Neuronal stem cell (in vitro differentiated cells): Measurements from ENCODE around the gene AGPS.

Experiments
- DNase-seq: peaks from one replicate; pipeline ENCODE4 v3.0.0-alpha.2; 2013; ENCODE audit warnings: low spot score
- H2AFZ ChIP-seq: one replicate; pipeline ENCODE4 v1.6.1; 2013; ENCODE audit warnings: mild to moderate bottlenecking, low read length, inconsistent platforms
- H2AK5ac ChIP-seq: 2 replicates; pipeline ENCODE4 v1.6.1; 2013; ENCODE audit warnings: low read depth, mild to moderate bottlenecking, inconsistent platforms, low read length, moderate library complexity, mixed read lengths
- H2BK120ac ChIP-seq: 2 replicates; pipeline ENCODE4 v1.6.1; 2013; ENCODE audit warnings: low read depth, mild to moderate bottlenecking, inconsistent platforms, low read length, moderate library complexity, mixed read lengths
- H2BK12ac ChIP-seq: one replicate; pipeline ENCODE4 v1.6.1; 2013; ENCODE audit warnings: low read length, inconsistent platforms
- H2BK15ac ChIP-seq: 2 replicates; pipeline ENCODE4 v1.6.1; 2013; ENCODE audit warnings: mild to moderate bottlenecking, low read length, inconsistent platforms, mixed read lengths
- H2BK5ac ChIP-seq: one replicate; pipeline ENCODE4 v1.6.1; 2013; ENCODE audit warnings: inconsistent platforms, mild to moderate bottlenecking, low read length, moderate library complexity
- H3K14ac ChIP-seq: one replicate; pipeline ENCODE4 v1.6.1; 2013; ENCODE audit warnings: low read length, inconsistent platforms
- H3K18ac ChIP-seq: 2 replicates; pipeline ENCODE4 v1.6.1; 2013; ENCODE audit warnings: low read length, inconsistent platforms
- H3K23ac ChIP-seq: 2 replicates; pipeline ENCODE4 v1.6.1; 2013; ENCODE audit warnings: low read depth, mild to moderate bottlenecking, mixed read lengths, low read length, inconsistent platforms; ENCODE audit not compliant: poor library complexity
- H3K27ac ChIP-seq: replicated peaks from 3 replicates; pipeline ENCODE4 v1.5.1; 2013; ENCODE audit warnings: low read length, inconsistent platforms
- H3K27me3 ChIP-seq, 3 experiments: 2 replicates each; pipeline ENCODE4 v1.6.1; 2013; ENCODE audit warnings: low read length in 3 of 3, mild to moderate bottlenecking in 2 of 3, inconsistent platforms in 1 of 3, low read depth in 1 of 3, mixed read lengths in 1 of 3, moderate library complexity in 1 of 3; ENCODE audit not compliant: control insufficient read depth in 3 of 3, insufficient read depth in 3 of 3
- H3K36me3 ChIP-seq, 2 donors: replicated peaks in 1 of 2; 2 replicates each; pipeline ENCODE4 v1.6.1; 2013; ENCODE audit warnings: low read length in 2 of 2; ENCODE audit not compliant: control insufficient read depth in 2 of 2, insufficient read depth in 2 of 2
- H3K4ac ChIP-seq: 2 replicates; pipeline ENCODE4 v1.6.1; 2013; ENCODE audit warnings: inconsistent platforms, mild to moderate bottlenecking, low read length, moderate library complexity
- H3K4me1 ChIP-seq, 2 donors: 1 replicate in 1 of 2; 2 replicates in 1 of 2; pipeline ENCODE4 v1.6.1; 2013; ENCODE audit warnings: low read length in 2 of 2, low read depth in 1 of 2; ENCODE audit not compliant: control insufficient read depth in 2 of 2, insufficient read depth in 1 of 2
- H3K4me2 ChIP-seq: one replicate; pipeline ENCODE4 v1.6.1; 2013; ENCODE audit warnings: mild to moderate bottlenecking, low read length, inconsistent platforms; ENCODE audit not compliant: insufficient read depth, poor library complexity, severe bottlenecking
- H3K4me3 ChIP-seq, 2 donors: 2 replicates each; pipeline ENCODE4 v1.5.1; 2013; ENCODE audit warnings: low read length in 2 of 2, mild to moderate bottlenecking in 2 of 2, inconsistent platforms in 1 of 2, moderate library complexity in 1 of 2
- H3K79me1 ChIP-seq: one replicate; pipeline ENCODE4 v1.6.1; 2013; ENCODE audit warnings: low read depth, mild to moderate bottlenecking, inconsistent platforms, low read length, moderate library complexity
- H3K9ac ChIP-seq: one replicate; pipeline ENCODE4 v1.6.1; 2013; ENCODE audit warnings: mild to moderate bottlenecking, low read depth, low read length, inconsistent platforms; ENCODE audit not compliant: poor library complexity
- H3K9me3 ChIP-seq, 2 donors: replicated peaks in 1 of 2; 2 replicates each; pipeline versions ENCODE3 to v1.6.1; 2013; ENCODE audit warnings: low read length in 2 of 2, mild to moderate bottlenecking in 2 of 2, inconsistent platforms in 1 of 2, low read depth in 1 of 2, mixed read lengths in 1 of 2, moderate library complexity in 1 of 2; ENCODE audit not compliant: control insufficient read depth in 2 of 2, insufficient read depth in 1 of 2
- H4K8ac ChIP-seq: one replicate; pipeline ENCODE4 v1.6.1; 2013; ENCODE audit warnings: low read depth, mild to moderate bottlenecking, inconsistent platforms, low read length, moderate library complexity
- H4K91ac ChIP-seq: one replicate; pipeline ENCODE4 v1.6.1; 2013; ENCODE audit warnings: low read length, low read depth, mild to moderate bottlenecking, inconsistent platforms; ENCODE audit not compliant: poor library complexity
- WGBS, 2 donors: extraction: QIAGEN DNeasy Blood & Tissue Kit; methylation state at CpG; one replicate each; pipeline ENCODE4 v1.1.7; 2013; ENCODE audit warnings: missing lambda C conversion rate in 2 of 2, mixed read lengths in 1 of 2; ENCODE audit not compliant: insufficient read length in 2 of 2, insufficient replicate concordance in 1 of 2; ENCODE audit errors: extremely low coverage in 2 of 2; 5-methylcytosine and 5-hydroxymethylcytosine counted together

AGPS gene

DNA sequence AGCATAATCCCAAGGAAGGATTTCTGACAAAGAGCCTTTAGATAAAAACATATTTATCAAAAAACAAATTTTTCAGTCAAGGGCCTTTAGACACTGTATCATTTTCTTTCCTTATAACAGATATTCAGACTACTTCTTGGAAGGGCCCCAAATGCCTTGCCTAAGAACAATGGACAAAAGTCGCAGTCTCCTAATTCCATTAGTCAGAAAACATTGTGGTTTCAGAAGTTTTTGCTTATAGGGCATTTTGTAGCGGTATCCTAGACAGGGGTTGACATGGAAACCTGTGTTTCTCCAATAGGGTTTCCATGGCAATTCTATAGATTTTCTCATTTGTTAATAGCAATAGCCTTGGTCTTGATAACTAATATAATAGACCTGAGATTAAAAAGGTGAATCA is 36.7 kb upstream of the AGPS start:
- no CpG with 5 or more reads among the region's 2 CpGs for WGBS, 2 donors

DNA sequence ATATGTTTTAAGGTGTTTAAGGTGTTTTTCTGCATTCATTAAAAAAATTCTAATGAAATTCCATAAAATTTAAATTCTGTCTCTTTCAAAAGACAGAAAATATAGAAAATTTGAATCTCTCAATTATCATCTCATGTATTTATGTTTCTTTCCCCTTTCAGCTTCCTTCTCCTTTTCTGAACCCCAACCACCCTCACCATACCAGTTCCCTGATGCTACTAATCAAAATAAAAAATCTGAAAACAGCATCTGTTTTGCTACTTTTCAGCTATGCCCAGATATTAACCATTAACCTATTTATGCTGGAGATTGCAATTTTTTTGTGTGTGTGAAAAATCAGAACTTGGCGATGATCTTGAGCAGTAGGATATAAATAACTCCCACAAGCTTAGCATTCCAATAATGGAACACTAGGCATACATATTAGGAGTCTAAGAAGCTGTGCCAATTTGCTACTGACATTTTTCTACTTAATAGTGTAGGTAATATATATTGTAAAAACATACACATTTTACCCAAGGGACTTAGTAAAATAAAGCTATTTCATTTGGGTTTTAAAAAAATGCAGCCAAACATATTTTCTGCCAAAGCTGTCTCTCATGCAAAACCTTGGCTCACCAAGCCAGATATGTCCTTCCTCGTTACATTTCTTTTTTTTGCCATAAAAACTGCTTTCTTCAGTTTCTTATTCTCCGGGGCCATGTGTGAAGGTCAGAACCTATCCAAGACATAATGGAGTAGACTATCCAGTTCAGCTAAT is 32.6 kb upstream of the AGPS start:
- Histone ChIP-seq H3K4me3 (no peak overlapping the region), H3K23ac (no peak overlapping the region), H3K79me1 (no peaks in the 10 kb centered on the region), H2BK12ac (no peak overlapping the region), H3K27me3 (no peaks in the 10 kb centered on the region), H3K4me1 (peaks cover 0 to 8% of the 10 kb centered on the region in 2 donors), H2AFZ (no peak overlapping the region), H2BK5ac (no peak overlapping the region), H3K9me3 (no peaks in the 10 kb centered on the region), H3K4ac (no peak overlapping the region), H3K4me2 (no peak overlapping the region), H3K9ac (no peak overlapping the region), H3K36me3 (no peaks in the 10 kb centered on the region), H3K18ac (no peak overlapping the region), H3K27ac (no peak overlapping the region), H4K8ac (no peak overlapping the region), H3K14ac (no peak overlapping the region), H2BK15ac (no peak overlapping the region), H4K91ac (no peak overlapping the region), H2BK120ac (no peak overlapping the region), H2AK5ac (no peak overlapping the region)
- no peak for DNase-seq
- WGBS, 2 donors = no CpG with 5 or more reads among the region's 3 CpGs

More for the DNA sequence above, 36.7 kb upstream of the AGPS start:
- no peaks in the 10 kb centered on the region for H3K9me3 ChIP-seq
- H3K9ac ChIP-seq = no peak overlapping the region
- DNase-seq = no peak
- no peak overlapping the region for H2AFZ ChIP-seq
- no peak overlapping the region for H3K4ac ChIP-seq
- H3K14ac ChIP-seq = no peak overlapping the region
- H2BK120ac ChIP-seq = no peak overlapping the region
- H3K4me3 ChIP-seq = no peak overlapping the region
- H3K4me2 ChIP-seq = no peak overlapping the region
- H2AK5ac ChIP-seq = no peak overlapping the region
- no peaks in the 10 kb centered on the region for H3K4me1 ChIP-seq
- no peak overlapping the region for H3K18ac ChIP-seq
- no peak overlapping the region for H2BK15ac ChIP-seq
- no peak overlapping the region for H2BK12ac ChIP-seq
- no peak overlapping the region for H4K8ac ChIP-seq
- H3K27ac ChIP-seq = no peak overlapping the region
- H3K36me3 ChIP-seq = no peaks in the 10 kb centered on the region
- no peak overlapping the region for H4K91ac ChIP-seq
- no peak overlapping the region for H3K23ac ChIP-seq
- H3K79me1 ChIP-seq = no peaks in the 10 kb centered on the region
- no peaks in the 10 kb centered on the region for H3K27me3 ChIP-seq
- no peak overlapping the region for H2BK5ac ChIP-seq

DNA sequence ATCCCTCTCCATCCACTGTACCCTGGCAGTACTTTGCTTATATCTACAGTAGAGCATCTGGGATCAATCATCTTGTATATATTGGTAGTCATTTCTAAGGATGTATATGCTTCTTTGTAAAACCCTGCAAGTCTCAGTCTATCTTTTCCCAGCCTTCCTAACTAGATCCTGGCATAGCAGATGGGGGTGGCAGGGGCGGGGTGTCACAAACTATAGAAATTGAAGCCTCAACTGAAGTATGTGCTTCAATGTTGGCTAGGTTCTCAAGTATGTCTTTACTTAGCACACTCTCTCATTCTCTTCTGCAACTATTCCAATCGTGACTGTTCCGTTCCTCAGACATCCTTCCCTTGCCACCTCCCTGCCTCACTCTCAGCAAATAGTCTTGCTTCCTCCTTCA is 30.1 kb upstream of the AGPS start:
- H4K91ac ChIP-seq = no peak overlapping the region
- H3K79me1 ChIP-seq = no peaks in the 10 kb centered on the region
- H2BK12ac ChIP-seq = no peak overlapping the region
- no peak overlapping the region for H3K18ac ChIP-seq
- H2AFZ ChIP-seq = no peak overlapping the region
- no peaks in the 10 kb centered on the region for H3K9me3 ChIP-seq
- no peak overlapping the region for H2AK5ac ChIP-seq
- H2BK120ac ChIP-seq = no peak overlapping the region
- no peaks in the 10 kb centered on the region for H3K36me3 ChIP-seq
- no peaks in the 10 kb centered on the region for H3K27me3 ChIP-seq
- no peak overlapping the region for H3K4me3 ChIP-seq
- no peak overlapping the region for H3K23ac ChIP-seq
- no peak overlapping the region for H3K9ac ChIP-seq
- no peak overlapping the region for H2BK15ac ChIP-seq
- peaks cover 0 to 8% of the 10 kb centered on the region in 2 donors for H3K4me1 ChIP-seq
- no peak overlapping the region for H3K27ac ChIP-seq
- H3K4me2 ChIP-seq = no peak overlapping the region
- no CpG with 5 or more reads among the region's 3 CpGs for WGBS, 2 donors
- DNase-seq = no peak
- no peak overlapping the region for H2BK5ac ChIP-seq
- H4K8ac ChIP-seq = no peak overlapping the region
- no peak overlapping the region for H3K14ac ChIP-seq
- no peak overlapping the region for H3K4ac ChIP-seq

DNA sequence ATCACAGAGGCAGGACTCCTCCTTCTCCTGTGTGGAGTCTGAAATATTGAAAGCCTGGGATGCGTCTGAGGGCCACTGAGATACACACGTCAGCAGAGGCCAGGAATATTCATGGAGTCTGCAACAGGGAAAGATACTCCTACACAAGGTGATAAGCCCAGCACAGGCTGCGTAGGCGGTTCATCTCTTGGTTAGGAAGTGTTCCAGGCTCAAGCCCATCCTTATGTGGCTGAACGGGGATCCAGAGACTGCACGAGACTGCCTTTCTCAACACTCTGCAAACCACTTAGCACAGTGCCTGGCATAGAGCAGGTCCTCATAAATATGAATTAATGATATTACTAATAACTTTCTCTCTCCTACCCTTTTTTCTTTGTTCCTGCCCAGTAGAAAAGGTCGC is 29.2 kb upstream of the AGPS start:
- H3K18ac ChIP-seq = peak overlapping the region; percentile 21
- H3K9ac ChIP-seq = no peak overlapping the region
- H2AFZ ChIP-seq = no peak overlapping the region
- H3K14ac ChIP-seq = no peak overlapping the region
- H2BK5ac ChIP-seq = no peak overlapping the region
- DNase-seq = no peak
- H3K4me3 ChIP-seq = no peak overlapping the region
- no peak overlapping the region for H2BK15ac ChIP-seq
- no peaks in the 10 kb centered on the region for H3K36me3 ChIP-seq
- H3K4me1 ChIP-seq = peaks cover 0 to 8% of the 10 kb centered on the region in 2 donors
- H4K8ac ChIP-seq = no peak overlapping the region
- no peak overlapping the region for H2BK12ac ChIP-seq
- no peaks in the 10 kb centered on the region for H3K79me1 ChIP-seq
- H3K4ac ChIP-seq = no peak overlapping the region
- H3K4me2 ChIP-seq = no peak overlapping the region
- H3K27ac ChIP-seq = no peak overlapping the region
- no peak overlapping the region for H2AK5ac ChIP-seq
- no CpG with 5 or more reads among the region's 7 CpGs for WGBS, 2 donors
- no peak overlapping the region for H2BK120ac ChIP-seq
- no peaks in the 10 kb centered on the region for H3K9me3 ChIP-seq
- no peaks in the 10 kb centered on the region for H3K27me3 ChIP-seq
- H3K23ac ChIP-seq = no peak overlapping the region
- no peak overlapping the region for H4K91ac ChIP-seq
